Keratinocyte (primary cell): Measurements from ENCODE around the gene ELMO3. TPM values are rescaled to one million over a fixed set of nuclear protein-coding genes. Genes with fewer than 3 reads are reported as not detected.

Experiments
- DNase-seq: peaks from one replicate; pipeline ENCODE4 v3.0.0-alpha.2; 2011; ENCODE audit warnings: low read depth, missing footprints, low spot score
- FAIRE-seq: peaks from 2 replicates; lab custom pipeline; 2011; peaks lifted over from hg19 to GRCh38; lab: Jason Lieb, UNC
- H2AFZ ChIP-seq: 2 replicates; pipeline ENCODE4 v1.6.0; 2012; ENCODE audit warnings: low read length, control low read depth, inconsistent platforms; ENCODE audit not compliant: control insufficient read depth
- H3K27ac ChIP-seq: 2 replicates; pipeline ENCODE4 v1.5.1; 2011; ENCODE audit warnings: low read length; ENCODE audit not compliant: control insufficient read depth, insufficient read depth
- H3K27me3 ChIP-seq: 3 replicates; pipeline ENCODE4 v1.6.0; 2011; ENCODE audit warnings: low read length; ENCODE audit not compliant: control insufficient read depth, insufficient read depth; ENCODE audit errors: extremely low read depth
- H3K36me3 ChIP-seq, 2 experiments: 2 replicates in 1 of 2; 3 replicates in 1 of 2; pipeline ENCODE4 v1.5.1; 2011; ENCODE audit warnings: low read length in 2 of 2, mild to moderate bottlenecking in 1 of 2; ENCODE audit not compliant: control insufficient read depth in 2 of 2, insufficient read depth in 2 of 2; ENCODE audit errors: extremely low read depth in 1 of 2
- H3K4me1 ChIP-seq: 3 replicates; pipeline ENCODE4 v1.5.1; 2011; ENCODE audit warnings: low read length; ENCODE audit not compliant: control insufficient read depth, insufficient read depth; ENCODE audit errors: extremely low read depth
- H3K4me2 ChIP-seq: 3 replicates; pipeline ENCODE4 v1.6.0; 2011; ENCODE audit warnings: low read depth, low read length; ENCODE audit not compliant: control insufficient read depth, insufficient read depth; ENCODE audit errors: extremely low read depth
- H3K4me3 ChIP-seq, 3 experiments: fragments of 200-600 bp in 1 of 3; sonication (generic) in 1 of 3; 2 replicates in 2 of 3; 3 replicates in 1 of 3; pipeline ENCODE4 v1.5.1; 2011 to 2016; ENCODE audit warnings: low read length in 3 of 3, mild to moderate bottlenecking in 3 of 3, control low read depth in 2 of 3, inconsistent platforms in 1 of 3, low read depth in 1 of 3, mixed read lengths in 1 of 3, mixed run types in 1 of 3, moderate library complexity in 1 of 3; ENCODE audit not compliant: control insufficient read depth in 2 of 3, insufficient read depth in 2 of 3; ENCODE audit errors: extremely low read depth in 1 of 3
- H3K79me2 ChIP-seq: 2 replicates; pipeline ENCODE4 v1.6.0; 2012; ENCODE audit warnings: low read length; ENCODE audit not compliant: control insufficient read depth, insufficient read depth
- H3K9ac ChIP-seq: 3 replicates; pipeline ENCODE4 v1.6.0; 2011; ENCODE audit warnings: low read length; ENCODE audit not compliant: control insufficient read depth, insufficient read depth; ENCODE audit errors: extremely low read depth
- H3K9me1 ChIP-seq: 3 replicates; pipeline ENCODE4 v1.6.0; 2011; ENCODE audit warnings: low read length; ENCODE audit not compliant: control insufficient read depth, insufficient read depth; ENCODE audit errors: extremely low read depth
- H3K9me3 ChIP-seq: 2 replicates; pipeline ENCODE4 v1.5.1; 2012; ENCODE audit warnings: low read depth, low read length; ENCODE audit not compliant: control insufficient read depth
- H4K20me1 ChIP-seq: 3 replicates; pipeline ENCODE4 v1.6.0; 2011; ENCODE audit warnings: low read length; ENCODE audit not compliant: control insufficient read depth, insufficient read depth; ENCODE audit errors: extremely low read depth
- CTCF ChIP-seq, 3 experiments: IDR thresholded peaks in 1 of 3; conservative IDR thresholded peaks in 1 of 3; optimal IDR thresholded peaks in 1 of 3; 2 replicates in 2 of 3; 3 replicates in 1 of 3; pipeline versions ENCODE3 to v1.5.1; 2011; ENCODE audit warnings: low read length in 3 of 3, mild to moderate bottlenecking in 3 of 3, moderate library complexity in 2 of 3, control low read depth in 1 of 3, inconsistent platforms in 1 of 3; ENCODE audit not compliant: insufficient read depth in 2 of 3; ENCODE audit errors: extremely low read depth in 1 of 3
- EZH2 ChIP-seq: IDR thresholded peaks from one replicate; pipeline ENCODE4 v1.6.1; 2012; ENCODE audit warnings: inconsistent platforms, mild to moderate bottlenecking, low read length, moderate library complexity
- dilution Hi-C: fragments of 300-500 bp; cut with MboI; formaldehyde crosslinking; loops from one replicate; pipeline ENCODE4 v1.7.0; 2020; ENCODE audit warnings: low sequenced_read_pairs; ENCODE audit not compliant: extremely low pct_ligation_motif_present
- polyA plus RNA-seq, 5 experiments: library from polyadenylated mRNA; depleted of rRNA in 3 of 5; stranded (reverse) in 3 of 5; stranded (forward) in 1 of 5; unstranded in 1 of 5; fragments of >200 nt; gene quantifications; 1 replicate in 1 of 5; 2 replicates in 3 of 5; 3 replicates in 1 of 5; pipeline versions ENCODE4 v1.2.1 to v1.2.3, GENCODE V29; 2011 to 2012; ENCODE audit warnings: missing spikeins in 2 of 5, low read depth in 1 of 5, low replicate concordance in 1 of 5

Gene ELMO3
- polyA plus RNA-seq, 1 donor (not counting 4 experiments of a cell fraction or from before 2014, with no cell fraction given): 21.0 TPM

GRCh38 chr16:67150047-67150832, 48.7 kb upstream of the ELMO3 start:
- Histone ChIP-seq H3K4me3 (peak overlapping the region; percentile 52 to 65 (median 59)), H4K20me1 (peaks cover 4% of the 10 kb centered on the region), H3K9ac (peak overlapping the region; percentile 47), H3K79me2 (no peaks in the 10 kb centered on the region), H3K36me3 (peaks cover 21 to 35% of the 10 kb centered on the region in 2 experiments), H3K4me2 (peak overlapping the region; percentile 87), H2AFZ (peak overlapping the region; percentile 84), H3K9me3 (no peaks in the 10 kb centered on the region), H3K27me3 (no peaks in the 10 kb centered on the region), H3K4me1 (peaks cover 14% of the 10 kb centered on the region), H3K27ac (no peak overlapping the region), H3K9me1 (no peaks in the 10 kb centered on the region)
- DNase-seq (no peak), FAIRE-seq (no peak)
- dilution Hi-C loops: no loop called here
- peak in 2 of 3 experiments; percentile 17 to 32 for TF ChIP-seq CTCF (optimal IDR thresholded peaks at IDR 0.05 in 1 of 3, IDR thresholded peaks at IDR 0.05 in 1 of 3, conservative IDR thresholded peaks at IDR 0.05 in 1 of 3; ENCODE audit: extremely low read depth in 1 of 3, insufficient read depth in 2 of 3, low read length in 3 of 3)
- no peak for TF ChIP-seq EZH2

- peak within 1 kb of the TSS; percentile 47 for H3K9ac ChIP-seq
- peak within 1 kb of the TSS; percentile 84 for H2AFZ ChIP-seq
- H3K79me2 ChIP-seq: no peaks in the 10 kb centered on the region
- H3K4me3 ChIP-seq: peak within 1 kb of the TSS; percentile 52 to 65 (median 59)
- peaks cover 4% of the 10 kb centered on the region for H4K20me1 ChIP-seq
- no peaks in the 10 kb centered on the region for H3K9me3 ChIP-seq
- peak within 1 kb of the TSS; percentile 87 for H3K4me2 ChIP-seq
- DNase-seq (no peak), FAIRE-seq (no peak)
- dilution Hi-C loops: no loop called here
- peaks cover 21 to 31% of the 10 kb centered on the region in 2 experiments for H3K36me3 ChIP-seq
- H3K9me1 ChIP-seq: no peaks in the 10 kb centered on the region
- H3K4me1 ChIP-seq: peaks cover 14% of the 10 kb centered on the region
- no peak for TF ChIP-seq EZH2
- TF ChIP-seq CTCF (optimal IDR thresholded peaks at IDR 0.05 in 1 of 3, IDR thresholded peaks at IDR 0.05 in 1 of 3, conservative IDR thresholded peaks at IDR 0.05 in 1 of 3; ENCODE audit: extremely low read depth in 1 of 3, insufficient read depth in 2 of 3, low read length in 3 of 3): no peak
- no peaks in the 10 kb centered on the region for H3K27me3 ChIP-seq
- H3K27ac ChIP-seq: no peak within 1 kb of the TSS
These were observed 48.0 kb upstream of the ELMO3 start, which contains the start of gene B3GNT9 for GRCh38 chr16:67150833-67151396. TSS of gene B3GNT9 (minus strand) at chr16:67150998. CDS start at chr16:67150485, 513 bp downstream.
